HG03139 (cell line): ENCODE results near the gene TCERG1L.
"Not testable (repeated sequence)": the region's sequence is repeated elsewhere in the genome, so short reads cannot be mapped to it uniquely, and the experiment has no call there.

Experiments used
- ATAC-seq: cut with Tn5 transposase; IDR thresholded peaks from one replicate; pipeline ENCODE4 v1.9.1; 2021; ENCODE audit not compliant: unreplicated experiment

Gene TCERG1L

GRCh38 chr10:131090761-131091661 lies 220.5 kb downstream of the TCERG1L start:
- no peak for ATAC-seq

GRCh38 chr10:131089861-131090260 lies 221.7 kb downstream of the TCERG1L start:
- no peak for ATAC-seq

GRCh38 chr10:131089150-131089549 lies 222.4 kb downstream of the TCERG1L start:
- no peak for ATAC-seq

GRCh38 chr10:131088619-131089018 lies 222.9 kb downstream of the TCERG1L start:
- no peak for ATAC-seq

- ATAC-seq: no peak
These were observed 223.9 kb downstream of the TCERG1L start for GRCh38 chr10:131087464-131088215.

GRCh38 chr10:131086511-131086910 lies 225.0 kb downstream of the TCERG1L start:
- no peak for ATAC-seq

- ATAC-seq: no peak
These were observed 225.4 kb downstream of the TCERG1L start for GRCh38 chr10:131086094-131086493.

- ATAC-seq: no peak
These were observed 226.2 kb downstream of the TCERG1L start for GRCh38 chr10:131085091-131085860.

- no peak for ATAC-seq
These were observed 226.8 kb downstream of the TCERG1L start for GRCh38 chr10:131084791-131085090.

- no peak for ATAC-seq
These were observed 227.4 kb downstream of the TCERG1L start for GRCh38 chr10:131083915-131084790.

GRCh38 chr10:131082991-131083481 lies 228.5 kb downstream of the TCERG1L start:
- ATAC-seq: no peak

- ATAC-seq: no peak
These were observed 229.2 kb downstream of the TCERG1L start for GRCh38 chr10:131082201-131082850.

- ATAC-seq: no peak
These were observed 229.7 kb downstream of the TCERG1L start for GRCh38 chr10:131081786-131082185.

GRCh38 chr10:131081376-131081775 lies 230.1 kb downstream of the TCERG1L start:
- ATAC-seq: no peak

- ATAC-seq: no peak
These were observed 230.9 kb downstream of the TCERG1L start for GRCh38 chr10:131080571-131080970.

- no peak for ATAC-seq
These were observed 232.2 kb downstream of the TCERG1L start for GRCh38 chr10:131079314-131079713.

GRCh38 chr10:131078882-131079280 lies 232.6 kb downstream of the TCERG1L start:
- not testable (repeated sequence) for ATAC-seq

- ATAC-seq: no peak
These were observed 233.2 kb downstream of the TCERG1L start for GRCh38 chr10:131078131-131078881.

GRCh38 chr10:131077724-131078123 lies 233.8 kb downstream of the TCERG1L start:
- no peak for ATAC-seq
